SK-N-MC (cell line): ENCODE measurements around the gene RCAN1.

Experiments
- EZH2 ChIP-seq: fragments of 200-600 bp; sonication (generic); IDR thresholded peaks from one replicate; pipeline ENCODE4 v1.6.1; 2017; ENCODE audit warnings: antibody characterized with exemption
- FOXP2 ChIP-seq: optimal IDR thresholded peaks from 2 replicates; pipeline ENCODE3; 2011; ENCODE audit warnings: mild to moderate bottlenecking, moderate library complexity; ENCODE audit not compliant: insufficient read depth; ENCODE audit errors: extremely low read length, control extremely low read depth
- POLR2AphosphoS5 ChIP-seq: IDR thresholded peaks from 2 replicates; pipeline ENCODE4 v1.6.1; 2012; ENCODE audit warnings: mild to moderate bottlenecking, low read depth, low read length, borderline replicate concordance

DNA sequence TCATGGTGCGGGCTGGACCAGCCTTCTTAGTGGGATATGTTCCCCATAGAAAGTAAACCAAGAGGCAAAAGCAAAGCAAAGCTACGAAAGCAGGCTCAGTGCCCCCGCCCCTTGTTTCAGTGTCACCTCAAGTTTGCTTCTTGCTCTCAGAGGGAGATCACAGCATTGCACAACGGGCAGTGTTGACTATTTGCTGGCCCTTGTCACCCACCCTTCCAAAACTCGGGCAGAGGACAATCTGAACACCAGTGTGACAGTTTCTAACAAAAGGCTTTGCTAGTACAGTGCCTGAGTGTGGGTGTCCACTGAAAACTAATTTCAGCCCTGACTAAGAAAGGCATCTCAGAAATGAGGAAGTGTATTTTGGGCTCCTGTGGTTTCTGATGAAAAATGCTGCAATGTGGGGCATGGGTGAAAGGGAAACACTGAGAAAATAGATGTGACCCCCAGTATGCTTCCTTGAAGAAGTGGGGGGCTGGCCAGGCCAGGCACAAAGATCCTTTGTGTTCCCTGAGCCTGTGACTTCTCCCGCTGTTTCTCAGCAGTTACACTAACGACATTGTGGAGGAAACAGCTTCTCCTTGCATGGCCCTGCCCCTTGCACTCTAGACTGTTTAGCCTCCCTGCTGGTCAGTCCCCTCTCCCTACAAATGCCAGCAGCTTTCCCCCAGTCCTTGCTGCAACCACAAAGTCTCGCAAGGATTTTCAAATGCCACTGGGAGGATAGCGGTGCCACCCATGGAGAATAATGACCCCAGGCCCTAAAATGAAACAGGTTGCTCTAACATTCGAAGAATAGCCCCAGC lies 69.6 kb downstream of the RCAN1 start:
- no peak for TF ChIP-seq EZH2
- TF ChIP-seq POLR2AphosphoS5 = no peak
- no peak for TF ChIP-seq FOXP2
